ENCODE data around the gene TMUB2.
A peak's percentile ranks its signal among the peaks of the same experiment; 100 is the strongest.
"Not testable (repeated sequence)": the region's sequence is repeated elsewhere in the genome, so short reads cannot be mapped to it uniquely, and the experiment has no call there.

Gene TMUB2

GRCh38 chr17:44147812-44148211, 39.0 kb upstream of the TMUB2 start:
- H3K27me3 ChIP-seq = no peaks in the 10 kb centered on the region
- TF ChIP-seq CTCF (IDR thresholded peaks at IDR 0.05) = no peak
- no peak overlapping the region for H3K4me3 ChIP-seq (ENCODE audit: low read depth in 1 of 2, low read length in 1 of 2)
- H3K27ac ChIP-seq = no peak overlapping the region
- H3K9me3 ChIP-seq = no peaks in the 10 kb centered on the region
- H3K4me1 ChIP-seq (ENCODE audit: control insufficient read depth in 1 of 2, insufficient read depth in 1 of 2, low read depth in 1 of 2, low read length in 1 of 2) = peaks cover 25 to 31% of the 10 kb centered on the region in 2 experiments
- H3K36me3 ChIP-seq = peaks cover 4% of the 10 kb centered on the region

GRCh38 chr17:44149066-44149465, 37.7 kb upstream of the TMUB2 start:
- H3K27me3 ChIP-seq; H3K36me3 ChIP-seq; H3K9me3 ChIP-seq; H3K4me3 ChIP-seq (ENCODE audit: low read depth in 1 of 2, low read length in 1 of 2): not testable (repeated sequence)
- H3K4me1 ChIP-seq (ENCODE audit: control insufficient read depth in 1 of 2, insufficient read depth in 1 of 2, low read depth in 1 of 2, low read length in 1 of 2) = peaks cover 23 to 30% of the 10 kb centered on the region in 2 experiments
- peak overlapping the region; percentile 58 for H3K27ac ChIP-seq

- no peak overlapping the region for H3K4me3 ChIP-seq (ENCODE audit: low read depth in 1 of 2, low read length in 1 of 2)
- TF ChIP-seq CTCF (IDR thresholded peaks at IDR 0.05) = no peak
- H3K36me3 ChIP-seq = peaks cover 14% of the 10 kb centered on the region
- H3K4me1 ChIP-seq (ENCODE audit: control insufficient read depth in 1 of 2, insufficient read depth in 1 of 2, low read depth in 1 of 2, low read length in 1 of 2) = peaks cover 22 to 25% of the 10 kb centered on the region in 2 experiments
- H3K27ac ChIP-seq = peak overlapping the region; percentile 58
- no peaks in the 10 kb centered on the region for H3K9me3 ChIP-seq
- H3K27me3 ChIP-seq = no peaks in the 10 kb centered on the region
Observed at GRCh38 chr17:44149750-44150329, 36.9 kb upstream of the TMUB2 start.

GRCh38 chr17:44152875-44153274, 33.9 kb upstream of the TMUB2 start:
- H3K27ac ChIP-seq = no peak overlapping the region
- no peaks in the 10 kb centered on the region for H3K9me3 ChIP-seq
- peaks cover 27% of the 10 kb centered on the region for H3K36me3 ChIP-seq
- no peak overlapping the region for H3K4me3 ChIP-seq (ENCODE audit: low read depth in 1 of 2, low read length in 1 of 2)
- H3K27me3 ChIP-seq = no peaks in the 10 kb centered on the region
- no peak for TF ChIP-seq CTCF (IDR thresholded peaks at IDR 0.05)
- peaks cover 14% of the 10 kb centered on the region in 2 experiments for H3K4me1 ChIP-seq (ENCODE audit: control insufficient read depth in 1 of 2, insufficient read depth in 1 of 2, low read depth in 1 of 2, low read length in 1 of 2)

GRCh38 chr17:44155488-44155887, 31.3 kb upstream of the TMUB2 start:
- Histone ChIP-seq H3K4me3 (ENCODE audit: low read depth in 1 of 2, low read length in 1 of 2) (no peak overlapping the region), H3K27me3 (no peaks in the 10 kb centered on the region), H3K27ac (no peak overlapping the region), H3K9me3 (no peaks in the 10 kb centered on the region), H3K36me3 (peaks cover 44% of the 10 kb centered on the region), H3K4me1 (ENCODE audit: control insufficient read depth in 1 of 2, insufficient read depth in 1 of 2, low read depth in 1 of 2, low read length in 1 of 2) (no peaks in the 10 kb centered on the region)
- no peak for TF ChIP-seq CTCF (IDR thresholded peaks at IDR 0.05)

- no peaks in the 10 kb centered on the region for H3K4me1 ChIP-seq (ENCODE audit: control insufficient read depth in 1 of 2, insufficient read depth in 1 of 2, low read depth in 1 of 2, low read length in 1 of 2)
- no peak overlapping the region for H3K27ac ChIP-seq
- H3K9me3 ChIP-seq = no peaks in the 10 kb centered on the region
- no peak for TF ChIP-seq CTCF (IDR thresholded peaks at IDR 0.05)
- H3K4me3 ChIP-seq (ENCODE audit: low read depth in 1 of 2, low read length in 1 of 2) = no peak overlapping the region
- H3K27me3 ChIP-seq = no peaks in the 10 kb centered on the region
- peaks cover 47% of the 10 kb centered on the region for H3K36me3 ChIP-seq
Observed at GRCh38 chr17:44159519-44160210, 27.1 kb upstream of the TMUB2 start.
